Rectal smooth muscle tissue (tissue), 1 donor: ENCODE results near the gene TADA3.

Source experiments
- H3K27ac ChIP-seq: one replicate; pipeline ENCODE4 v1.7.0; 2013; ENCODE audit warnings: low read depth, low read length, inconsistent platforms
- H3K27me3 ChIP-seq: one replicate; pipeline ENCODE4 v1.7.0; 2013; ENCODE audit warnings: low read length; ENCODE audit not compliant: control insufficient read depth, insufficient read depth
- H3K36me3 ChIP-seq: one replicate; pipeline ENCODE4 v1.7.0; 2013; ENCODE audit warnings: low read length; ENCODE audit not compliant: control insufficient read depth, insufficient read depth
- H3K4me1 ChIP-seq: one replicate; pipeline ENCODE4 v1.7.0; 2013; ENCODE audit warnings: low read length; ENCODE audit not compliant: control insufficient read depth, insufficient read depth
- H3K4me3 ChIP-seq: one replicate; pipeline ENCODE4 v1.7.0; 2013; ENCODE audit warnings: low read length
- H3K9ac ChIP-seq: one replicate; pipeline ENCODE4 v1.7.0; 2013; ENCODE audit warnings: low read length

TADA3 gene

GRCh38 chr3:9820946-9821345 is 28.7 kb upstream of the TADA3 start:
- Histone ChIP-seq H3K27ac (no peak overlapping the region), H3K9ac (no peak overlapping the region), H3K36me3 (peaks cover 4% of the 10 kb centered on the region), H3K4me1 (no peaks in the 10 kb centered on the region), H3K27me3 (no peaks in the 10 kb centered on the region), H3K4me3 (no peak overlapping the region)

- Histone ChIP-seq H3K9ac (no peak overlapping the region), H3K4me3 (no peak overlapping the region), H3K27ac (no peak overlapping the region), H3K27me3 (no peaks in the 10 kb centered on the region), H3K36me3 (peaks cover 4% of the 10 kb centered on the region), H3K4me1 (no peaks in the 10 kb centered on the region)
Measured at GRCh38 chr3:9820543-9820942, 28.3 kb upstream of the TADA3 start.

- no peak overlapping the region for H3K4me3 ChIP-seq
- no peak overlapping the region for H3K9ac ChIP-seq
- no peaks in the 10 kb centered on the region for H3K4me1 ChIP-seq
- H3K27ac ChIP-seq = no peak overlapping the region
- peaks cover 4% of the 10 kb centered on the region for H3K36me3 ChIP-seq
- H3K27me3 ChIP-seq = no peaks in the 10 kb centered on the region
Measured at GRCh38 chr3:9818666-9819335, 26.5 kb upstream of the TADA3 start.

- no peak overlapping the region for H3K27ac ChIP-seq
- H3K36me3 ChIP-seq = peaks cover 4% of the 10 kb centered on the region
- H3K9ac ChIP-seq = no peak overlapping the region
Measured at GRCh38 chr3:9817436-9817835, 25.2 kb upstream of the TADA3 start.

GRCh38 chr3:9815986-9816385 is 23.7 kb upstream of the TADA3 start:
- H3K27me3 ChIP-seq = no peaks in the 10 kb centered on the region
- H3K4me1 ChIP-seq = no peaks in the 10 kb centered on the region
- H3K36me3 ChIP-seq = peaks cover 4% of the 10 kb centered on the region
- H3K9ac ChIP-seq = no peak overlapping the region
- H3K27ac ChIP-seq = no peak overlapping the region
- no peak overlapping the region for H3K4me3 ChIP-seq

More at GRCh38 chr3:9817436-9817835, 25.2 kb upstream of the TADA3 start:
- H3K27me3 ChIP-seq = no peaks in the 10 kb centered on the region
- no peak overlapping the region for H3K4me3 ChIP-seq
- H3K4me1 ChIP-seq = no peaks in the 10 kb centered on the region

- Histone ChIP-seq H3K27me3 (no peaks in the 10 kb centered on the region), H3K4me1 (no peaks in the 10 kb centered on the region)
Measured at GRCh38 chr3:9812870-9813483, 20.7 kb upstream of the TADA3 start.

DNA sequence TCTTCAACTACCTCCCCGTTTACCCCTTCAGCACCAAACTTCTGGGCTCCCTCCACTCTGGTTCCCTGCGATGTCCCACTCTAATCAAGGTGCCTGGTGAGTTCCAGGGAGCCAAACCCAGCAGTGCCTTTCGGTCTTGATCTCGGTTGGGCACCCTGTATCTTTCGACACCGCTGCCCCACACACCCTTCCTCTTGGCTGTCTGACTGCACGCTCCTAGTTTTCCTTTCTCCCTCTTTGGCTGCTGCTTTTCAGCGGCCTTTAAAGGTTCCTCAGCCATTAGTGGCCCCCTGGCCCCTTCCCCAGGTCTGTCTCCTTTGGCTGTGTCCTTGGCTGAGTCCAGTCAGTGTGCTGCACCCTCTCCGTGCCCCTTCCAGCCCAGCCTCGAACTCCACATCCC is 18.6 kb upstream of the TADA3 start:
- no peaks in the 10 kb centered on the region for H3K27me3 ChIP-seq
- H3K27ac ChIP-seq = peak overlapping the region; percentile 90
- H3K9ac ChIP-seq = peak overlapping the region; percentile 71
- no peaks in the 10 kb centered on the region for H3K4me1 ChIP-seq
- peaks cover 11% of the 10 kb centered on the region for H3K36me3 ChIP-seq
- H3K4me3 ChIP-seq = peak overlapping the region; percentile 85

More at GRCh38 chr3:9812870-9813483, 20.7 kb upstream of the TADA3 start:
- H3K36me3 ChIP-seq = no peaks in the 10 kb centered on the region
- no peak overlapping the region for H3K4me3 ChIP-seq
- H3K9ac ChIP-seq = no peak overlapping the region
- H3K27ac ChIP-seq = no peak overlapping the region

DNA sequence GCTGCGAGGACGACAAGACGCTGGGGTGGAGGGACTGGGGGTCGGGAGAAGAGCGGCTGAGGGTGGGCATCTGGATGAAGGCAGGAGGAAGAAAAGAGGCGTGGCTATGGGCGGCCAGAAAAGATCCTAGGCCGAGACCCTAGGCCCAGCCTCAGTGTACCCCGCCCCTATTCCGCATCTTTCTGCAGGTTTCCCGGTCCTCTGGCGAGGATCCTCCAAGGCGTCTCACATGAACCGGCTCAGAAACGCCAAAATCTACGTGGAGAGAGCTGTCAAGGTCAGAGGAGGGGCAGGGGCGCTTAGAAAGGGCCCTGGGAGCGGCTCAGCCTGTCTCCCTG is 18.1 kb upstream of the TADA3 start:
- Histone ChIP-seq H3K4me3 (peak overlapping the region; percentile 85), H3K4me1 (no peaks in the 10 kb centered on the region), H3K27ac (peak overlapping the region; percentile 90), H3K36me3 (peaks cover 15% of the 10 kb centered on the region), H3K9ac (peak overlapping the region; percentile 71), H3K27me3 (no peaks in the 10 kb centered on the region)

DNA sequence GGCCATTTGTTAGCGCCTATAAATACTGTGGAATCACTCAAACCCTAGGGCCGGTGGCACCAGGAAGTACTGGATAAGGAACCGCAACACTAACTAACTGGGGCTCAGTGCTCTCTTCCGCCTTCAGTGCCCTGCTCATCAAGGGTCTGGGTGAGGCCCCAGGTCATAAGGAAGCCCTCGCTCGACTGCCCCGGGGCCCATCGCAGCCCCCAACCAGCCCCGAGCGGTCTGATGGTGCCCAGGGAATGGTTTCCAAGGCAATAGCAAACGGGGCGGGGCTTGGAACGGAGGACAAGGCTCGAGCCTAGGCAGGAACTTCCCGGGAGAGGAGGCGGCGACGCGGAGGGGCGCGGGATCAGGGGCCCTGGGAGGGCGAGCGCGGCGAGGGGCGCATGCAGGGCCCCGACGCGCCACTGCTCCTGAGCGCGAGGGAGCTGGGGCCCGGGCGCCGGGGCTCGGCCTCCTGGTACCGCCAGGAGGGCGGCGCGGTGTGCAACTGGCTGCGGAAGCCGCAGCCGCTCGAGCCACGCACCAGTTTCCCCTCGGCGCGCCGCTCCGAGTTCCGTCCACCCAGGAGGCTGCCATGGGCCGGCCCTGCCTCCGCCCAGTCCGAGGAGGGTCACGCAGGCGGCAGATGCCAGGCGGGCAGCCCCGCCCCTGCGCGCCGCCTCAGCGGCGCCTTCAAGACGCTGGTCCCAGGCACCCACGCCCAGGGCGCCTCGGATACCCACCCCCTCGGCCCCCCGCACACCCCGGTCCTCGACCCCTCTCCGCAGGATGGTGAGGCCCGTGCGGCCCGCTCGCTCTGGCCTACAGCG is 17.6 kb upstream of the TADA3 start, which contains the start of gene TTLL3:
Gene TTLL3, plus strand, starts transcription at position 648 of the 818 bp plus-strand sequence. CDS start 400 bp downstream, outside the sequence.
- Histone ChIP-seq H3K9ac (peak within 1 kb of the TSS; percentile 71), H3K4me1 (no peaks in the 10 kb centered on the region), H3K36me3 (peaks cover 20% of the 10 kb centered on the region), H3K27ac (peak within 1 kb of the TSS; percentile 90), H3K27me3 (no peaks in the 10 kb centered on the region), H3K4me3 (peak within 1 kb of the TSS; percentile 85)

DNA sequence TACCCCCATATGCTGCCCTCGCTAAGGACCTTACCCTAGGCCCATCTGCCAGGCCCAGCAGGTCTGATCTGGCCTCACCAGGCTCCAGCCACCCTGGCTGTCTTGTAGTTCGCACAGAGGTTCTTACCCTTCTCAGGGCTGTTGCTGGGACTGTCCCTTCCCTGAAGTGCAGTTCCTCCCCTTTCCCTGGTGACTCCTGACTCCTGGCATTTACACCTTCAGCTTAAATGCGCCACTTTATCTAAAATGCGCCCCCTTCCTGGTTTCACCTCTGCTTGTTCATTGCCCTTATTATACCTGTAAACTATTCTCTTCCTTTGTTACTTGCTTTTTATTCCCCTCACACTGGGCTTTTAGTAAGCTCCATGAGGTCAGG is 17.0 kb upstream of the TADA3 start:
- peak overlapping the region; percentile 85 for H3K4me3 ChIP-seq
- H3K27ac ChIP-seq = peak overlapping the region; percentile 90
- no peaks in the 10 kb centered on the region for H3K4me1 ChIP-seq
- no peaks in the 10 kb centered on the region for H3K27me3 ChIP-seq
- H3K36me3 ChIP-seq = peaks cover 24% of the 10 kb centered on the region
- H3K9ac ChIP-seq = peak overlapping the region; percentile 3

DNA sequence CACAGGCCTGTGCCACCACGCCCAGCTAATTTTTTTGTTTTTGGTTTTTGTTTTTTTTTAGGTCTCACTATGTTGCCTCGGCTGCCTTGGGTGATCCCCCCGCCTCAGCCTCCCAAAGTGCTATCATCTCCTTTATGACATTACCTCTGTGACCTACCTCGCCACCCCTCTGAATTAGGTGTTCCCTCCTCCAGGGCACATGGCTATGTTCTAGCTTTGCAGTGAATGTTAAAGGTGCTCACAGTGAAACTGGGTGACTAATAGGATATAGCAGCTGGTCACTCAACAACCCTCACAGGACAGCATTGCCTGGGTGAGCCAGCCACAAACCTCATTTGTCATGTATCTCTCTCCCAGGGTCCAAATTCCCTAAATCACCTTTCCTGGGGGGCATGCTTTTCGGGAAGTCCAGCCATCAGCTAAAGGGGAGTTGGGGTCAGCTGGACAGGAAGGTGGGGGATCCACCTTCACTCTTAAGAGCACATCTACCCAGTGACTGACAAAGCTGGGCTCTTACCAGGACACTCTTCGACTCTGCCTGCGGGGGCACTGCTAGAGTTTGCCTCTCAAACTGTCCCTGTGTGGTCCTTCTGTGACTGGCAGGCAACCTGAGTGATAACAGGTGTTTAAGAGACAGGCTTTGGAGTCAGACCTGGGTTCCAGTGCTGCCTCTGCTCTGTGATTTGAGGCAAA is 16.2 kb upstream of the TADA3 start:
- H3K27ac ChIP-seq = peak overlapping the region; percentile 90
- H3K36me3 ChIP-seq = peaks cover 32% of the 10 kb centered on the region
- H3K4me3 ChIP-seq = no peak overlapping the region
- H3K9ac ChIP-seq = no peak overlapping the region
- H3K4me1 ChIP-seq = no peaks in the 10 kb centered on the region
- no peaks in the 10 kb centered on the region for H3K27me3 ChIP-seq

GRCh38 chr3:9807981-9808344 is 15.7 kb upstream of the TADA3 start:
- no peak overlapping the region for H3K9ac ChIP-seq
- no peaks in the 10 kb centered on the region for H3K27me3 ChIP-seq
- H3K4me1 ChIP-seq = no peaks in the 10 kb centered on the region
- H3K27ac ChIP-seq = no peak overlapping the region
- peaks cover 36% of the 10 kb centered on the region for H3K36me3 ChIP-seq
- H3K4me3 ChIP-seq = no peak overlapping the region
